Gastroesophageal sphincter (tissue), 4 donors: ENCODE data around the gene TCF25. TPM values are rescaled to one million over a fixed set of nuclear protein-coding genes. Genes with fewer than 3 reads are reported as not detected.

Experiments used
- ATAC-seq: fragments of 150-250 bp; one replicate; pipeline ENCODE4 v1.9.1; 2016; ENCODE audit warnings: mild to moderate bottlenecking, moderate library complexity
- H3K27ac ChIP-seq, 4 donors: fragments of 200-600 bp; sonication (generic) in 3 of 4; 1 replicate in 3 of 4; 2 replicates in 1 of 4; pipeline ENCODE4 v1.5.1; 2016 to 2019
- H3K27me3 ChIP-seq: fragments of 200-600 bp; sonication (generic); one replicate; pipeline ENCODE4 v1.5.1; 2019
- H3K36me3 ChIP-seq, 2 donors: fragments of 200-600 bp; sonication (generic); one replicate each; pipeline ENCODE4 v1.5.1; 2019; ENCODE audit warnings: control low read depth in 1 of 2
- H3K4me1 ChIP-seq, 3 donors: fragments of 200-600 bp; sonication (generic); 1 replicate in 2 of 3; 2 replicates in 1 of 3; pipeline ENCODE4 v1.5.1; 2016 to 2019; ENCODE audit warnings: control low read depth in 2 of 3
- H3K4me3 ChIP-seq, 2 donors: fragments of 200-600 bp; sonication (generic); one replicate each; pipeline ENCODE4 v1.5.1; 2019; ENCODE audit warnings: mild to moderate bottlenecking in 1 of 2, moderate library complexity in 1 of 2
- H3K9me3 ChIP-seq, 3 donors: fragments of 200-600 bp; sonication (generic); one replicate each; pipeline ENCODE4 v1.5.1; 2017 to 2019; ENCODE audit warnings: control low read depth in 2 of 3
- CTCF ChIP-seq, 4 experiments: fragments of 200-600 bp in 2 of 4; fragments of 450-650 bp in 2 of 4; sonication (generic) in 1 of 4; IDR thresholded peaks; one replicate each; pipeline ENCODE4 v1.5.1; 2017 to 2019; ENCODE audit warnings: antibody characterized with exemption in 4 of 4, mild to moderate bottlenecking in 2 of 4, moderate library complexity in 2 of 4
- EP300 ChIP-seq: sonication (generic); formaldehyde crosslinking; IDR thresholded peaks from one replicate; pipeline ENCODE4 v1.6.1; 2017; ENCODE audit warnings: antibody characterized with exemption, mild to moderate bottlenecking
- POLR2A ChIP-seq, 2 donors: fragments of 450-650 bp; IDR thresholded peaks; one replicate each; pipeline ENCODE4 v1.6.1; 2017; ENCODE audit warnings: antibody characterized with exemption in 2 of 2, mild to moderate bottlenecking in 2 of 2, moderate library complexity in 1 of 2
- POLR2AphosphoS5 ChIP-seq: sonication (generic); formaldehyde crosslinking; IDR thresholded peaks from one replicate; pipeline ENCODE4 v1.6.1; 2017; ENCODE audit warnings: antibody characterized with exemption
- WGBS, 2 donors: methylation state at CpG; one replicate each; pipeline ENCODE4 v1.1.5; 2018; ENCODE audit warnings: low coverage in 1 of 2; 5-methylcytosine and 5-hydroxymethylcytosine counted together
- total RNA-seq, 4 donors: library from RNA; depleted of rRNA; stranded (reverse); fragments of >200 nt; gene quantifications; one replicate each; pipeline ENCODE4 v1.1.0, GENCODE V29; 2016

The TCF25 gene
- total RNA-seq, 4 donors from 2014 or later: 118 to 165 (median 134) TPM

- Histone ChIP-seq H3K27me3 (no peaks in the 10 kb centered on the region), H3K36me3 (no peaks in the 10 kb centered on the region), H3K4me3 (no peak overlapping the region), H3K4me1 (no peaks in the 10 kb centered on the region), H3K27ac (no peak overlapping the region), H3K9me3 (no peaks in the 10 kb centered on the region)
- 88% methylated on average over 7 of the region's 17 CpGs; no CpG with 5 or more reads in 1 of the 2 donors for WGBS, 2 donors
- TF ChIP-seq CTCF (IDR thresholded peaks at IDR 0.05) (no peak), EP300 (no peak)
- ATAC-seq: no peak
Measured at GRCh38 chr16:89837014-89837546, 36.3 kb upstream of the TCF25 start.

- Histone ChIP-seq H3K36me3 (no peaks in the 10 kb centered on the region), H3K4me1 (no peaks in the 10 kb centered on the region), H3K9me3 (no peaks in the 10 kb centered on the region), H3K27me3 (peaks cover 6% of the 10 kb centered on the region), H3K27ac (no peak overlapping the region), H3K4me3 (no peak overlapping the region)
- WGBS, 2 donors: 78 to 95% methylated on average over 6 to 9 of the region's 10 CpGs
- no peak for ATAC-seq
- no peak for TF ChIP-seq POLR2AphosphoS5
- no peak for TF ChIP-seq CTCF (IDR thresholded peaks at IDR 0.05)
- TF ChIP-seq POLR2A (IDR thresholded peaks at IDR 0.05): no peak
- TF ChIP-seq EP300: no peak
Measured at GRCh38 chr16:89841275-89841674, 32.1 kb upstream of the TCF25 start.

- H3K4me3 ChIP-seq: no peak overlapping the region
Measured at GRCh38 chr16:89842471-89843408, 30.7 kb upstream of the TCF25 start.

GRCh38 chr16:89843409-89844350 is 29.7 kb upstream of the TCF25 start:
- Histone ChIP-seq H3K27ac (no peak overlapping the region), H3K36me3 (no peaks in the 10 kb centered on the region), H3K27me3 (peaks cover 6% of the 10 kb centered on the region), H3K9me3 (no peaks in the 10 kb centered on the region), H3K4me3 (no peak overlapping the region), H3K4me1 (no peaks in the 10 kb centered on the region)
- no peak for ATAC-seq
- TF ChIP-seq POLR2AphosphoS5 (no peak), POLR2A (IDR thresholded peaks at IDR 0.05) (no peak), CTCF (IDR thresholded peaks at IDR 0.05) (no peak), EP300 (no peak)
- 73 to 82% methylated on average over 12 to 15 of the region's 20 CpGs for WGBS, 2 donors

More at GRCh38 chr16:89842471-89843408, 30.7 kb upstream of the TCF25 start:
- peaks cover 6% of the 10 kb centered on the region for H3K27me3 ChIP-seq
- H3K4me1 ChIP-seq: no peaks in the 10 kb centered on the region
- no peaks in the 10 kb centered on the region for H3K36me3 ChIP-seq
- H3K27ac ChIP-seq: no peak overlapping the region
- no peak for TF ChIP-seq EP300
- TF ChIP-seq CTCF (IDR thresholded peaks at IDR 0.05): no peak
- no peak for TF ChIP-seq POLR2A (IDR thresholded peaks at IDR 0.05)
- TF ChIP-seq POLR2AphosphoS5: no peak
- no peak for ATAC-seq
- H3K9me3 ChIP-seq: no peaks in the 10 kb centered on the region
- 74 to 86% methylated on average over 6 to 11 of the region's 26 CpGs for WGBS, 2 donors
